Glutamatergic neuron (in vitro differentiated cells): ENCODE measurements around the gene C1QTNF5. TPM values are rescaled to one million over a fixed set of nuclear protein-coding genes. Genes with fewer than 3 reads are reported as not detected.

Source experiments
- DNase-seq: peaks from one replicate; pipeline ENCODE4 v3.0.0; 2022
- H3K27ac Mint-ChIP-seq: one replicate; pipeline ENCODE4 v1.8.0; 2020; ENCODE audit warnings: mild to moderate bottlenecking, mixed read lengths, inconsistent platforms; ENCODE audit not compliant: unreplicated experiment
- H3K27me3 Mint-ChIP-seq: one replicate; pipeline ENCODE4 v1.8.0; 2020; ENCODE audit warnings: mild to moderate bottlenecking, moderate library complexity, mixed read lengths, inconsistent platforms; ENCODE audit not compliant: unreplicated experiment
- H3K36me3 Mint-ChIP-seq: one replicate; pipeline ENCODE4 v1.8.0; 2020; ENCODE audit warnings: mild to moderate bottlenecking, mixed read lengths, inconsistent platforms; ENCODE audit not compliant: unreplicated experiment
- H3K4me1 Mint-ChIP-seq: one replicate; pipeline ENCODE4 v1.8.0; 2020; ENCODE audit warnings: mild to moderate bottlenecking, low read depth, mixed read lengths, inconsistent platforms; ENCODE audit not compliant: unreplicated experiment
- H3K4me3 Mint-ChIP-seq: one replicate; pipeline ENCODE4 v1.8.0; 2020; ENCODE audit warnings: mild to moderate bottlenecking, mixed read lengths, inconsistent platforms; ENCODE audit not compliant: unreplicated experiment
- H3K9me3 Mint-ChIP-seq: one replicate; pipeline ENCODE4 v1.8.0; 2020; ENCODE audit warnings: mild to moderate bottlenecking, moderate library complexity, mixed read lengths, inconsistent platforms; ENCODE audit not compliant: unreplicated experiment
- CTCF ChIP-seq: fragments of 200-600 bp; sonication (generic); IDR thresholded peaks from one replicate; pipeline ENCODE4 v1.5.0; 2021; ENCODE audit not compliant: partially characterized antibody, unreplicated experiment
- microRNA-seq: library from miRNA; unstranded; fragments of <30 nt; microRNA quantifications from one replicate; pipeline ENCODE4, GENCODE V29; 2020; ENCODE audit not compliant: unreplicated experiment
- total RNA-seq: library from RNA; stranded (reverse); fragmentation: NEBNext Ultra II Directional; extraction: Animal tissue kit (Norgen Biotek cat#: 25700); gene quantifications from one replicate; pipeline ENCODE4 v1.2.1, GENCODE V29; 2021; ENCODE audit not compliant: unreplicated experiment

The C1QTNF5 gene
- total RNA-seq, 1 donor from 2014 or later, result 0.32 TPM

GRCh38 chr11:119290894-119291497 lies 49.7 kb downstream of the C1QTNF5 start:
- Mint-ChIP-seq H3K4me1 (no peaks in the 10 kb centered on the region), H3K4me3 (no peak overlapping the region)
- no peak for TF ChIP-seq CTCF

More at GRCh38 chr11:119290894-119291497, 49.7 kb downstream of the C1QTNF5 start:
- Mint-ChIP-seq H3K27ac (no peak overlapping the region), H3K27me3 (no peaks in the 10 kb centered on the region), H3K9me3 (no peaks in the 10 kb centered on the region), H3K36me3 (no peaks in the 10 kb centered on the region)
- no peak for DNase-seq

Small RNA genes lying within 50 kb of the gene (microRNA-seq; reads per million reads assigned to microRNA genes)
- gene MIR6756, result not detected

Other genes with a start within 250 kb of the C1QTNF5 start
- gene DPAGT1, start 239.0 kb downstream of the C1QTNF5 start, total RNA-seq, result 36.1 TPM
- 32.8 TPM for gene C2CD2L, start 233.5 kb downstream of the C1QTNF5 start, total RNA-seq
- 58.1 TPM for gene HINFP, start 219.3 kb downstream of the C1QTNF5 start, total RNA-seq
- gene ABCG4, start 191.8 kb downstream of the C1QTNF5 start, total RNA-seq, result 2.4 TPM
- gene NLRX1, start 172.2 kb downstream of the C1QTNF5 start, total RNA-seq, result 1.7 TPM
- not detected for gene NHERF4, start 155.4 kb downstream of the C1QTNF5 start, total RNA-seq
- 40.5 TPM for gene CBL, start 134.5 kb downstream of the C1QTNF5 start, total RNA-seq
- gene MCAM, start 23.8 kb downstream of the C1QTNF5 start, total RNA-seq, result 11.4 TPM
- 20.6 TPM for gene RNF26, start 6.4 kb downstream of the C1QTNF5 start, total RNA-seq
- gene MFRP, start 5.8 kb upstream of the C1QTNF5 start, total RNA-seq, result not detected
- 2.6 TPM for gene USP2, start 40.8 kb upstream of the C1QTNF5 start, total RNA-seq
- gene THY1, start 82.3 kb upstream of the C1QTNF5 start, total RNA-seq, result 22.0 TPM